B cell (primary cell): ENCODE data around the gene DMKN. TPM values are rescaled to one million over a fixed set of nuclear protein-coding genes. Genes with fewer than 3 reads are reported as not detected.

ENCODE experiments used
- ATAC-seq: fragments of 200-7000 bp; cut with Tn5 transposase; one replicate; pipeline ENCODE4 v1.10.0; 2021; ENCODE audit warnings: low read depth, mild to moderate bottlenecking, moderate number of reproducible peaks, moderate library complexity
- CTCF ChIA-PET: fragments of 350-600 bp; sonication (Branson Sonifier 250); formaldehyde crosslinking; loops from one replicate; lab custom pipeline; 2021; ENCODE audit warnings: antibody characterized with exemption, inconsistent platforms; lab: Charles Lee
- POLR2A ChIA-PET: fragments of 350-600 bp; sonication (Branson Sonifier 250); formaldehyde crosslinking; loops from one replicate; lab custom pipeline; 2021; ENCODE audit warnings: antibody characterized with exemption; lab: Charles Lee
- DNase-seq: peaks from one replicate; pipeline ENCODE4 v3.0.0; 2013
- H2AFZ ChIP-seq: 2 replicates; pipeline ENCODE4 v1.6.1; 2012; ENCODE audit warnings: mild to moderate bottlenecking, low read depth, low read length; ENCODE audit not compliant: insufficient read depth, poor library complexity, severe bottlenecking
- H3K27ac ChIP-seq, 2 donors: 1 replicate in 1 of 2; 2 replicates in 1 of 2; pipeline ENCODE4 v1.5.1; 2012 to 2013; ENCODE audit warnings: low read length in 2 of 2, mild to moderate bottlenecking in 2 of 2, moderate library complexity in 1 of 2
- H3K27me3 ChIP-seq, 4 experiments: fragments of 200-600 bp in 1 of 4; sonication (generic) in 1 of 4; replicated peaks in 1 of 4; 1 replicate in 2 of 4; 2 replicates in 2 of 4; pipeline versions ENCODE4 v1.6.1 to v1.7.0; 2013 to 2016; ENCODE audit warnings: low read length in 3 of 4, mild to moderate bottlenecking in 2 of 4, mixed read lengths in 1 of 4, moderate library complexity in 1 of 4; ENCODE audit not compliant: insufficient read depth in 4 of 4, control insufficient read depth in 3 of 4; ENCODE audit errors: control extremely low read depth in 1 of 4
- H3K36me3 ChIP-seq, 2 experiments: replicated peaks in 1 of 2; 1 replicate in 1 of 2; 2 replicates in 1 of 2; pipeline versions ENCODE4 v1.6.1 to v1.7.1; 2013; ENCODE audit warnings: low read length in 1 of 2; ENCODE audit not compliant: insufficient read depth in 2 of 2, control insufficient read depth in 1 of 2; ENCODE audit errors: control extremely low read depth in 1 of 2, extremely low read depth in 1 of 2
- H3K4me1 ChIP-seq, 2 donors: fragments of 200-600 bp in 1 of 2; sonication (generic) in 1 of 2; 1 replicate in 1 of 2; 2 replicates in 1 of 2; pipeline versions ENCODE4 v1.5.1 to v1.6.1; 2013 to 2017; ENCODE audit warnings: low read length in 2 of 2; ENCODE audit not compliant: control insufficient read depth in 2 of 2, insufficient read depth in 2 of 2
- H3K4me2 ChIP-seq: replicated peaks from 2 replicates; pipeline ENCODE3; 2012; ENCODE audit warnings: mild to moderate bottlenecking, low read depth, low read length; ENCODE audit not compliant: poor library complexity, severe bottlenecking
- H3K4me3 ChIP-seq, 5 experiments: fragments of 200-600 bp in 1 of 5; sonication (generic) in 1 of 5; 1 replicate in 3 of 5; 2 replicates in 2 of 5; pipeline versions ENCODE4 v1.5.1 to v1.7.0; 2011 to 2016; ENCODE audit warnings: low read length in 4 of 5, mild to moderate bottlenecking in 4 of 5, low read depth in 2 of 5, control low read depth in 1 of 5, moderate library complexity in 1 of 5; ENCODE audit not compliant: insufficient read depth in 1 of 5; ENCODE audit errors: control extremely low read depth in 1 of 5, extremely low read depth in 1 of 5
- H3K79me2 ChIP-seq: fragments of 200-600 bp; sonication (generic); one replicate; pipeline ENCODE4 v1.6.0; 2016; ENCODE audit warnings: low read length; ENCODE audit not compliant: control insufficient read depth, insufficient read depth
- H3K9ac ChIP-seq: fragments of 200-600 bp; sonication (generic); 2 replicates; pipeline ENCODE4 v1.6.1; 2017; ENCODE audit warnings: mild to moderate bottlenecking, low read length, moderate library complexity
- H3K9me3 ChIP-seq, 3 donors: one replicate each; pipeline versions ENCODE4 v1.6.1 to v1.7.1; 2013; ENCODE audit warnings: low read length in 2 of 3; ENCODE audit not compliant: control insufficient read depth in 2 of 3, insufficient read depth in 1 of 3; ENCODE audit errors: control extremely low read depth in 1 of 3
- H4K20me1 ChIP-seq: 2 replicates; pipeline ENCODE4 v1.6.0; 2012; ENCODE audit warnings: mild to moderate bottlenecking, low read length; ENCODE audit not compliant: insufficient read depth, control insufficient read depth, poor library complexity, severe bottlenecking
- H3K27ac Mint-ChIP-seq: one replicate; pipeline ENCODE4 v1.8.0; 2021; ENCODE audit warnings: mixed read lengths
- H3K27me3 Mint-ChIP-seq: one replicate; pipeline ENCODE4 v1.8.0; 2021; ENCODE audit warnings: mixed read lengths
- H3K4me1 Mint-ChIP-seq: one replicate; pipeline ENCODE4 v1.8.0; 2021; ENCODE audit warnings: mixed read lengths
- H3K4me3 Mint-ChIP-seq: one replicate; pipeline ENCODE4 v1.8.0; 2021; ENCODE audit warnings: mixed read lengths
- H3K9me3 Mint-ChIP-seq: one replicate; pipeline ENCODE4 v1.8.0; 2022; ENCODE audit warnings: mixed read lengths; ENCODE audit not compliant: insufficient read depth
- EZH2 ChIP-seq: IDR thresholded peaks from 2 replicates; pipeline ENCODE4 v1.6.1; 2012; ENCODE audit warnings: borderline replicate concordance, low read depth, mild to moderate bottlenecking, moderate library complexity, low read length; ENCODE audit not compliant: insufficient read depth, poor library complexity, severe bottlenecking
- WGBS: methylation state at CpG from one replicate; pipeline ENCODE4 v1.1.5; 2013; ENCODE audit warnings: missing lambda C conversion rate; ENCODE audit not compliant: insufficient coverage; 5-methylcytosine and 5-hydroxymethylcytosine counted together
- intact Hi-C: fragments of 100-400 bp; cut with micrococcal nuclease; formaldehyde crosslinking; loops from one replicate; pipeline ENCODE4 v1.10.0; 2022
- polyA plus RNA-seq: library from polyadenylated mRNA; depleted of rRNA; stranded (reverse); fragments of >200 nt; gene quantifications from 2 replicates; pipeline ENCODE4 v1.2.3, GENCODE V29; 2012
- total RNA-seq, 2 donors: library from RNA; stranded (reverse); fragments of 120-200 nt in 1 of 2; gene quantifications; 1 replicate in 1 of 2; 2 replicates in 1 of 2; pipeline versions ENCODE4 v1.2.3 to v1.2.4, GENCODE V29; 2013 to 2022
- TF ChIP-seq, protein P1 (sequence below): fragments of 200-600 bp; IDR thresholded peaks from one replicate; pipeline ENCODE4 v1.8.0; 2022; ENCODE audit warnings: antibody characterized with exemption, mild to moderate bottlenecking

The DMKN gene
- total and polyA plus RNA-seq, 2 donors (not counting 1 experiment from before 2014, with no cell fraction given): 0.58 to 4.5 TPM

DNA sequence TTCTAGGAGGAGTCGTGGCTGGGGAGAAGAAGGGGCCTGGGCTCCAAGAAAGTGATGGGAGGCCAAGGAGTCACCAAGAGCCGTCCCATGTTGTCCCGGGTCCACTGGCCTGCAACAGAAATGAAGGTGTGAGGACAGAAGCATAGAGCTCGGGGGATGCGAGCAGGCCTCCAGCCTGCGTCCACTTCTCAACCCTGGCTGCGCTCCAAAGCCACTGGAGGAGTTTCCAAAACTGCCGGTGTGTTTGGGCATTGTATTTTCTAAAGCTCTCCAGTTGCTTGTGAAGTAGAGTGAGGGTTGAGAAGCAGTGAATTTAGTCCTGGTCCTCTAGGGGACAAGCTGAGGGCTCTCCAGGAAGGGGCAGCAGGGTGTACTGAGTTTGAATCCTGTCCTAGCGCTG is 52.4 kb downstream of the DMKN start:
- H3K27ac Mint-ChIP-seq: peak overlapping the region; percentile 74
- intact Hi-C loops: loop anchor here (10.0 kb wide), 1 partner anchor 306 kb away; the partner anchor contains the start of gene FXYD5

DNA sequence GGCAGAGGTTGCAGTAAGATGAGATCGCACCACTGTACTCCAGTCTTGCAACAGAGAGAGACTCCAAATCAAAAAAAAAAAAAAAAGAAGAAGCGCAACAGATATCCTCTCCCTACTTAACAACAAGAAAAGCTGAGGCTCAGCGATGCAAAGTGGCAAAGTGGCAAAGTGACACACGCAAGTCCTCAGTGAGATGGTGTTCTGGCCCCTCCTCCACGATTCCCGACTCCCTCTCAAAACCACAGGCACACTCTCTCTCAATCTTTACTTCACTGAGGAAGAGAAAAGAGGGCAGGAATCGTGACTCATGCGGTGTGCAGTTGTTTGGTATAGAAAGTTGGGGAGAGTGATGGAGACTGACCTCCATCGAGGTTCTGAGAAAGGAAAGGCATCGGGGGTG is 52.8 kb downstream of the DMKN start:
- Mint-ChIP-seq H3K27me3 (no peaks in the 10 kb centered on the region), H3K4me1 (peaks cover 77% of the 10 kb centered on the region), H3K4me3 (peak overlapping the region; percentile 62), H3K27ac (peak overlapping the region; percentile 74), H3K9me3 (no peaks in the 10 kb centered on the region)
- no peak for ATAC-seq
- Histone ChIP-seq H2AFZ (no peak overlapping the region), H3K4me3 (no peak overlapping the region), H3K27ac (no peak overlapping the region), H4K20me1 (no peaks in the 10 kb centered on the region), H3K4me2 (peak overlapping the region; percentile 26), H3K36me3 (no peaks in the 10 kb centered on the region), H3K9me3 (no peaks in the 10 kb centered on the region), H3K79me2 (no peaks in the 10 kb centered on the region), H3K9ac (no peak overlapping the region), H3K27me3 (no peaks in the 10 kb centered on the region), H3K4me1 (peaks cover 76 to 86% of the 10 kb centered on the region in 2 donors)
- ChIA-PET POLR2A (interaction anchor here (0.6 to 1.7 kb wide), 2 partner anchors 35 to 143 kb away, joined by 3 to 4 read pairs; no protein-coding TSS in a partner anchor), CTCF (interaction anchor here (0.7 to 3.4 kb wide), 9 partner anchors 8 to 319 kb away, joined by 3 to 20 read pairs (median 4); no protein-coding TSS in a partner anchor)
- no peak for TF ChIP-seq EZH2
- TF ChIP-seq, protein P1, sequence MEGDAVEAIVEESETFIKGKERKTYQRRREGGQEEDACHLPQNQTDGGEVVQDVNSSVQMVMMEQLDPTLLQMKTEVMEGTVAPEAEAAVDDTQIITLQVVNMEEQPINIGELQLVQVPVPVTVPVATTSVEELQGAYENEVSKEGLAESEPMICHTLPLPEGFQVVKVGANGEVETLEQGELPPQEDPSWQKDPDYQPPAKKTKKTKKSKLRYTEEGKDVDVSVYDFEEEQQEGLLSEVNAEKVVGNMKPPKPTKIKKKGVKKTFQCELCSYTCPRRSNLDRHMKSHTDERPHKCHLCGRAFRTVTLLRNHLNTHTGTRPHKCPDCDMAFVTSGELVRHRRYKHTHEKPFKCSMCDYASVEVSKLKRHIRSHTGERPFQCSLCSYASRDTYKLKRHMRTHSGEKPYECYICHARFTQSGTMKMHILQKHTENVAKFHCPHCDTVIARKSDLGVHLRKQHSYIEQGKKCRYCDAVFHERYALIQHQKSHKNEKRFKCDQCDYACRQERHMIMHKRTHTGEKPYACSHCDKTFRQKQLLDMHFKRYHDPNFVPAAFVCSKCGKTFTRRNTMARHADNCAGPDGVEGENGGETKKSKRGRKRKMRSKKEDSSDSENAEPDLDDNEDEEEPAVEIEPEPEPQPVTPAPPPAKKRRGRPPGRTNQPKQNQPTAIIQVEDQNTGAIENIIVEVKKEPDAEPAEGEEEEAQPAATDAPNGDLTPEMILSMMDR: no peak
- intact Hi-C loops: loop anchor here (10.0 kb wide), 1 partner anchor 306 kb away; the partner anchor contains the start of gene FXYD5
- 79% methylated on average over 4 of the region's 10 CpGs for WGBS
- peak; percentile 33 for DNase-seq

More for the DNA sequence above, 52.4 kb downstream of the DMKN start:
- H3K9me3 ChIP-seq: no peaks in the 10 kb centered on the region
- peak overlapping the region; percentile 62 for H3K4me3 Mint-ChIP-seq
- H3K27ac ChIP-seq: no peak overlapping the region
- H3K4me1 ChIP-seq: peaks cover 72 to 81% of the 10 kb centered on the region in 2 donors
- no peak overlapping the region for H3K9ac ChIP-seq
- H3K36me3 ChIP-seq: no peaks in the 10 kb centered on the region
- no peak overlapping the region for H2AFZ ChIP-seq
- H3K79me2 ChIP-seq: no peaks in the 10 kb centered on the region
- ChIA-PET POLR2A (interaction anchor here (0.6 to 0.7 kb wide), 2 partner anchors 34 to 144 kb away, joined by 4 read pairs; no protein-coding TSS in a partner anchor), CTCF (interaction anchor here (0.8 to 3.4 kb wide), 4 partner anchors 8 to 319 kb away, joined by 3 to 20 read pairs (median 13); no protein-coding TSS in a partner anchor)
- no peak for TF ChIP-seq EZH2
- TF ChIP-seq, protein P1: no peak
- H3K9me3 Mint-ChIP-seq: no peaks in the 10 kb centered on the region
- ATAC-seq: no peak
- 80% methylated on average over 4 of the region's 9 CpGs for WGBS
- H3K27me3 Mint-ChIP-seq: no peaks in the 10 kb centered on the region
- H4K20me1 ChIP-seq: no peaks in the 10 kb centered on the region
- no peaks in the 10 kb centered on the region for H3K27me3 ChIP-seq
- peaks cover 72% of the 10 kb centered on the region for H3K4me1 Mint-ChIP-seq
- H3K4me2 ChIP-seq: peak overlapping the region; percentile 26
- DNase-seq: no peak
- H3K4me3 ChIP-seq: no peak overlapping the region
